GM06990 (cell line): ENCODE data around the gene RIPOR3.
"Not testable (repeated sequence)": the region's sequence is repeated elsewhere in the genome, so short reads cannot be mapped to it uniquely, and the experiment has no call there.

Source experiments
- DNase-seq: peaks from one replicate; pipeline ENCODE4 v3.0.0-alpha.2; 2011; ENCODE audit not compliant: insufficient read length; ENCODE audit errors: extremely low read depth
- H3K27me3 ChIP-seq: replicated peaks from 2 replicates; pipeline ENCODE4 v1.6.0; 2011; ENCODE audit warnings: low read length; ENCODE audit not compliant: control insufficient read depth, insufficient read depth
- H3K36me3 ChIP-seq: 2 replicates; pipeline ENCODE4 v1.5.1; 2011; ENCODE audit warnings: low read length; ENCODE audit not compliant: control insufficient read depth, insufficient read depth
- H3K4me3 ChIP-seq: replicated peaks from 2 replicates; pipeline ENCODE4 v1.5.1; 2011; ENCODE audit warnings: low read depth, mild to moderate bottlenecking, control low read depth, low read length
- CTCF ChIP-seq: IDR thresholded peaks from 2 replicates; pipeline ENCODE4 v1.5.1; 2011; ENCODE audit warnings: low read length, control low read depth, mild to moderate bottlenecking, inconsistent platforms; ENCODE audit not compliant: insufficient read depth, poor library complexity, severe bottlenecking

RIPOR3 gene

GRCh38 chr20:50602432-50603088, 88.8 kb downstream of the RIPOR3 start:
- DNase-seq = no peak
- Histone ChIP-seq H3K36me3 (no peaks in the 10 kb centered on the region), H3K27me3 (no peaks in the 10 kb centered on the region; the same call in 1 of the 2 replicates), H3K4me3 (no peak overlapping the region)
- TF ChIP-seq CTCF = no peak

DNA sequence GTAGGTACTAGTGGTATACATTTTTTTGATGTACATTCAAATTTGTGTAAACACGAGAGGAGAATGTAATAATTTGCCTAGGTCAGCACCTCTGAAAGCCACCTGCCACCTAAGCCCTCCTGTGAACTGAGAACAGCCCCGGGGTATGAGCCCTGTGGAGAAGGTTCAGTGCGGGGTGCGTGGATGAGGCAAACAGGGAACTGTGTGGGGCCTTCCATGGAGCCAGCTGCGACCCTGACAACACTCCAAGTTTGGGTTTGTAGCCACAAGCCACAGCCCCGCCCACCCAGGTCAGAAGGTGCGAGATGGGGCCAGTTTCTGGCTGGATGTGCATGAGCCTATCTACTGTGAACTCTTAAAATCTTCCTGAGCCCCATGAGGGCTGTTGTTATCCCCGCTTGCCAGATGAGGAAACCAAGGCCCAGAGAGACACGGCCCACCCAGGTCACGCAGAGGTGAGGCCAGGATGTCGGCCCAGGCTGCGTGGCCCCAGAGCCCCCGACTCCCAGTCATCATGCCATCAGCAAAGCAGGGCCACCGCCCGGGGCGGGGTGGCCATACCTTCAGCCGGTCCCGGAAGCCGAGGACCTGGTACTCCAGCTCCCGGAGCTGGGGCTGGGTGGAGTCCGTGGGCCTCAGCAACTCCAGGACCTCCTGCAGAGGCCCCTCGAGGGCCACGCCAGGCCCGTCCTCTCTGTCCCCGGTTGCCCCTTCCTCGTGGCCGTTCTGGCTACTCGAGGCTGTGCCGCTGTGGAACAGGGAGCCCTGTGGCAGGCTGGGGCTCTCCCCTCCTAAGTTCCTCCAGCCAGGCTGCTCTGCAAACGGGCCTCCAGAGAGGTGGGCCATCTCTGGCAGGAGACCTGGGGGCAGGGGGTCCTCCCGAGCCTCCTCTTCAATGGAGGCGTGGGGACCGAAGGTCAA, 89.6 kb downstream of the RIPOR3 start:
- no peak for TF ChIP-seq CTCF
- no peak for DNase-seq
- Histone ChIP-seq H3K27me3 (no peaks in the 10 kb centered on the region; the same call in 1 of the 2 replicates), H3K4me3 (no peak overlapping the region), H3K36me3 (no peaks in the 10 kb centered on the region)

DNA sequence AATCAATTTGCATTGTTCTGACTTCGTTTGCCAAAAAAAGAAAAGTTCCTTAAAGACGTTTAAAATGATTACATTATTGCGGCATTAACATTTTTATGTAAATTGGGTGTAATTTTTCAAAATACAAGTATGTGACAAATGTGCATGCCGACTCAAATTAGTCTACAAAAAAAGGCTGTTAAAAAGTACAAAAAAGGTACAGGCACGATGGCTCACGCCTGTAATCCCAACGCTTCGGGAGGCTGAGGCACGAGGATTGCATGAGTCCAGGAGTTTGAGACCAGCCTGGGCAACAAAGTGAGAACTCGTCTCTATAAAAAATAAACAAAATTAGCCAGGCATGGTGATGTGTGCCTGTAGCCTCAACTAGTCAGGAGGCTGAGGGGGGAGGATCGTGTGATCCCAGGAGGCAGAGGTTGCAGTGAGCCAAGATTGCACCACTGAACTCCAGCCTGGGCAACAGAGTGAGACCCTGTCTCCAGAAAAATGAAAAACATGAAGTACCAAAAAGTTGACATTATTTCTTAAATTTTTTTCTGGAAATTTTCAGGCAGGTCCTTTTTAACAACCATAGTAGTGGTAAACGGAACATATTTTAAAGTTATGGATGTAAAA, 91.0 kb downstream of the RIPOR3 start:
- peaks cover 1% of the 10 kb centered on the region; the same call in 1 of the 2 replicates for H3K27me3 ChIP-seq
- no peaks in the 10 kb centered on the region for H3K36me3 ChIP-seq
- no peak overlapping the region for H3K4me3 ChIP-seq
- no peak for DNase-seq
- TF ChIP-seq CTCF = no peak

GRCh38 chr20:50598768-50599167, 92.6 kb downstream of the RIPOR3 start:
- H3K36me3 ChIP-seq, H3K4me3 ChIP-seq, DNase-seq, H3K27me3 ChIP-seq: not testable (repeated sequence)

- Histone ChIP-seq H3K36me3 (no peaks in the 10 kb centered on the region), H3K4me3 (no peak overlapping the region), H3K27me3 (peaks cover 1% of the 10 kb centered on the region; the same call in 1 of the 2 replicates)
- TF ChIP-seq CTCF = no peak
- no peak for DNase-seq
Measured at GRCh38 chr20:50598074-50598473, 93.3 kb downstream of the RIPOR3 start.
